ENCODE data around the gene UTS2B.

DNA sequence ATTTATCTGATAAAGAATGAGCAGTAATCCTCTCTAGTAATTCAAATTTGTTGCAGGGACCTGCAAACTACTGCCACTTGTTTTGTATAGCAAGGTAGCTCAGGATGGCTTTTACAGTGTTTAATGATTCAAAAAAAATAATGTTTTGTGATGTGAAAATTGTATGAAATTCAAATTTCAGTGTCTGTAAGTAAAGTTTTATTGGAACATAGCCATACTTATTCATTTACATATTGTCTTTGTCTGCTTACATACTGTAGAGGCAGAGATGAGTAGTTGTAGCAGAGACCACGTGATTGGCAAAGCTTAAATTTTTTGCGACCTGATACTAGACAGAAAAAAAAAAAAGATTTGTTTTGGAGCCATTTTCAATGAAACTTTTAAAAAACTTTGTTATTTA, 6.5 kb upstream of the UTS2B start:
- TF ChIP-seq, protein P1, sequence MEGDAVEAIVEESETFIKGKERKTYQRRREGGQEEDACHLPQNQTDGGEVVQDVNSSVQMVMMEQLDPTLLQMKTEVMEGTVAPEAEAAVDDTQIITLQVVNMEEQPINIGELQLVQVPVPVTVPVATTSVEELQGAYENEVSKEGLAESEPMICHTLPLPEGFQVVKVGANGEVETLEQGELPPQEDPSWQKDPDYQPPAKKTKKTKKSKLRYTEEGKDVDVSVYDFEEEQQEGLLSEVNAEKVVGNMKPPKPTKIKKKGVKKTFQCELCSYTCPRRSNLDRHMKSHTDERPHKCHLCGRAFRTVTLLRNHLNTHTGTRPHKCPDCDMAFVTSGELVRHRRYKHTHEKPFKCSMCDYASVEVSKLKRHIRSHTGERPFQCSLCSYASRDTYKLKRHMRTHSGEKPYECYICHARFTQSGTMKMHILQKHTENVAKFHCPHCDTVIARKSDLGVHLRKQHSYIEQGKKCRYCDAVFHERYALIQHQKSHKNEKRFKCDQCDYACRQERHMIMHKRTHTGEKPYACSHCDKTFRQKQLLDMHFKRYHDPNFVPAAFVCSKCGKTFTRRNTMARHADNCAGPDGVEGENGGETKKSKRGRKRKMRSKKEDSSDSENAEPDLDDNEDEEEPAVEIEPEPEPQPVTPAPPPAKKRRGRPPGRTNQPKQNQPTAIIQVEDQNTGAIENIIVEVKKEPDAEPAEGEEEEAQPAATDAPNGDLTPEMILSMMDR (IDR thresholded peaks at IDR 0.05) = no peak
- no peak for TF ChIP-seq POLR2A (IDR thresholded peaks at IDR 0.05)

Measured in uterus (tissue), 2 donors.